NCI-H524 (cell line): ENCODE results near the gene PEX11B.

Source experiments
- DNase-seq, 2 experiments: peaks; one replicate each; lab custom pipeline; 2025; lab: John Stamatoyannopoulos, UW

The PEX11B gene, protein sequence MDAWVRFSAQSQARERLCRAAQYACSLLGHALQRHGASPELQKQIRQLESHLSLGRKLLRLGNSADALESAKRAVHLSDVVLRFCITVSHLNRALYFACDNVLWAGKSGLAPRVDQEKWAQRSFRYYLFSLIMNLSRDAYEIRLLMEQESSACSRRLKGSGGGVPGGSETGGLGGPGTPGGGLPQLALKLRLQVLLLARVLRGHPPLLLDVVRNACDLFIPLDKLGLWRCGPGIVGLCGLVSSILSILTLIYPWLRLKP

DNA sequence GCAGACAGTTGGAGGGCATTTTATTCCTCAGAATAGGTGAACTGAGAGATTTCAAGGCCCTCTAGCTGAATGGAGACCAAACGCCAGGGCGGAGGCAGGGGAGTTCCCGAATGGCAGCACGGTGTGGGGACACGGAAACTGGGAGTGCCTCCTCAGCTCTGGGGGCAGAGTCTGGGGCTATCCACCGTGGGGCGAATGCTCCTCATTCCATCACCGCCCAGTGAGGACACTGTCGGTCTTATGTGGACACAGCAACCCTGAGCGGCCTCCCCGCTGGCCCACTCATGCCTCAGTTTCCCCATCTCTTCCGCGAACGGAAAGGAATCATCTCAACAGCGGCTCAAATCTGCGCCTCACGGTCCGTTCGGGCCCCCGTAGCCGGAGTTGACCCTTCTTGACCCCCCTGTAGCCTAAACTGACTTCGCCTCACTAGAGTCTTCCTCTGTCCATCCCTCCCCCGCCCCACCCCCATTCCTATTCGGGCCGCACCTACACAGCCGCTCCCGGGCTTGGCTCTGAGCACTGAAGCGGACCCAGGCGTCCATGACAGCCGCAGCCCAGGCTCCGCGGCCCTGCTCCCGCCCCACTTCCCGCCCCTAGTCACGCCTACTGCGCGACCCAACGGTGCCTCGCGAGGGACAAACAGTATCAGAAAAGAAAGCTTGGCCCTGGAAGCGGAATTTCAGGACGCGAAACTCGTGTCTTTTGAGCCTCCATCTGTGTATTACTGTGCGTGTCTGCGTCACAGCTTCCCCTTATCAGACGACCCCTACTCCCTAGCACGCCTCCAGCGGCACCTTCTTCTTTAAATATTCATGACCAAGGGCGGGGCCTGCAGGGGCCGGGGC is at the start of gene PEX11B:
TSS of gene PEX11B (minus strand) at position 574 of the 848 bp plus-strand sequence. CDS start at position 545, 29 bp downstream.
- DNase-seq = peak; percentile 61 to 76

DNA sequence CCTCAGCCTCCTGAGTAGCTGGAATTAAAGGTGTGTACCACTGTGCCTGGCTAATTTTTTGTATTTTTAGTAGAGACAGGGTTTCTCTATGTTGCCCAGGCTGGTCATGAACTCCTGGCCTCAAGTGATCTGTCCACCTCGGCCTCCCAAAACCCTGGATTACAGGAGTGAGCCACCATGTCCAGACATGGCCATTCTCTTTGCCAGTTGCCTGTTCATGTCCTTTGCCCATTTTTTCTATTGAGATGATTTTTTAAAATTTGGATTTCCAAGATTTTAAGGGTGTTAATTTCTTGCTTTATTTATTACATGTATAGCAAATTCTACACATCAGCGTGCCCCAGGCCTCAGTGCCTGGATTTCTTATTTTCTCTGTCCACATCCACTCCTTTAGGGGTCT is 48.8 kb upstream of the PEX11B start:
- DNase-seq = no peak

DNA sequence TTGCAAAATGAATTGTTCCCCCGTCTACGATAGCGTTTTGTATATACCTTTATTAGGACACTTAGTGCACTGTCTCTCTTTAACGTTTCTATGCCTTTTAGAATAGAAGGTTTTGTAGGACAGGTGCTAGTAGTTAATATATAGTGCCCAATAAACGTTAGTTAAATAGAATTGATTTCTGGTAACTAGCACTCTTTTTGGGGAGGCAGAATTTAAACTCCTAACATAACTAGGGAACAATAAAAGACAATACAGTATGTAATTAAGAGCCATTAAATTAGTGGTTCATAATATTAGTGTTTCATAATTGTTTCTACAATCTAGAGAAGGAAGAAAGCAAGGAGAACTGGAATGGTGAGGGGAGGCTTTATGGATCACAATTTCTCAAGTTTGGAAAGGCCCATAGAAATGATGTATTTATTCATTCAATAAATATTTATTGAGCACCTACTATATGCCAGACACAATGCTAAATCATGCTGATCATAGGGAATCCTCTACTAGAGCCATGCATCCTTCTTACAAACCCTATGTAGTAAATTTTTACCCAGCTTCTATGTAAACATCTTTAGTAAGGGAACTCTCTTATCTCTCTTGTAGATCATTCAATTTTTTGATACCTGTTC is 46.7 kb upstream of the PEX11B start:
- no peak for DNase-seq

DNA sequence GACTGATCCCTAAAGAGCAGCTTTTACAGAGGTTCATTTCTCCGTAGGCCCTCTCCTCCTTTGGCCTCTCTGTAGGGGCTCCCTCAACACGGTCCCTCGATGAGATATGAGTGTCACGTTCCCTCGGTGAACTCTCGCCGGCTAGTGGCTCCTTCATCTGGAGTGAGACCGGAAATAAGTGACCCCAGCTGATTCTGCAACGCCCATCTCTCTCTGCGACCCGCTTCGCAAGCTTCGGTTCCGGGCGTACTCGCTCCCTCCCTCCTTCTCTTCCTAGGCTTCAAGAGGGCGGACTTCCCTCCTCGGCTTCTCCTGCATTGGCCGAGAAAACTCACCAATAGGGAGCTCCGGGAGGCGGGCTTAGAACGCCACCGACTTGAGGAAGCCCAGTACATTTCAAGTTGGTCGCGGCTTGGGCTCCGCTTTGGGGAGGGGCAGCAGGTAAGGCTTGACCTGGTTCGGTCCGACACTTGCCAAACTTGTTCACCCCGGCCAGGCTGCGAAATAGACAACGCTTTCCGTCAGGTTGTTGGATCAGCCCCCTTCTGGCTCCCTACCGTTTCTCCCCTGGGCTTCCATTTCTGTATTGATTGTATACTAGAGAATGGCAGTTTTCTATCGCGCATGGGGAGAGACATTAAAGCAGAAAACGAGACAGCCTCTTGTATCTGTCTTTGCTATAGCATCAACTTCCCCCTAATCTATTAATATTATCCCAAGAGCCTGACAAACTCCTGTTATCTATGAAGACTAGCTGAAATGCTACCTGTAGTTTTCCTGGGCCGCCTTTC is 46.0 kb upstream of the PEX11B start, which contains the start of the genes ANKRD34A and POLR3GL:
TSS of gene ANKRD34A (minus strand) at position 248 of the 791 bp plus-strand sequence. CDS start 2,816 bp downstream, outside the sequence.
TSS of gene POLR3GL (plus strand) at position 363 of the 791 bp plus-strand sequence. CDS start 10,176 bp downstream, outside the sequence.
- peak; percentile 91 for DNase-seq

DNA sequence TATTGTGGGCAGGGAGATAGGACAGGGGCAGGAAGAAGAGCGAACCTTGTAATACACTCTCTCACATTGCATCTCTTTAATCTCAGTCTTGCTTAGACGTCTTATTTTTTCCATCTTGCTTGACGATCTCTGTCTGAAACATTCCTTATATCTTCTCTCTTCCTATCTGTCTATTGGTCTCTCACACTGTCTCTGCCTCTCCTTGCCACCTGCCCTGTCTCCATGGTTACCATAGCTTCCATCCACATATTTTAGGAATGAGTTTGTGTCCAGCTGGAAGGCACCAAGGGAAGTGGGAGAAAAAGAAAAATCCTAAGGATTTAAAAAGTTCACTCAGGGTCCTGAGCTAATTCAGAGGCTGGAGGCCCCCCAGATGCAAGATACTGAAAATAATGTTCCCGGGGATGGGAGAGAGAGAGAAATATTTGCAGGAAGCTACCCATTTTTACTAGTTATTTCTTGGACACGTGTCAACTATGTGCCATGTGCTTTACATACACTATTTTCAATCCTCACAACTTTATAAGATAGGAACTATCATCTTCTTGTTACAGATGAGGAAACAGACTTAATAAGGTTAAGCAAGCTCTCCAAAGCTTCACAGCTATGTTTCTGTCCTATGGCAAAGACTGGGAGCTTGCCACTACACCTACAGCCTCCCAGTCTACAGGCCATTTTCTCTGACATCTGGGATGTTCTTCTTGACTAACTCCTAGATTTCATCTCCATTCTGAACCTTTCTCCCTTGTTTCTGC is 44.9 kb upstream of the PEX11B start:
- peak; percentile 23 to 36 for DNase-seq

DNA sequence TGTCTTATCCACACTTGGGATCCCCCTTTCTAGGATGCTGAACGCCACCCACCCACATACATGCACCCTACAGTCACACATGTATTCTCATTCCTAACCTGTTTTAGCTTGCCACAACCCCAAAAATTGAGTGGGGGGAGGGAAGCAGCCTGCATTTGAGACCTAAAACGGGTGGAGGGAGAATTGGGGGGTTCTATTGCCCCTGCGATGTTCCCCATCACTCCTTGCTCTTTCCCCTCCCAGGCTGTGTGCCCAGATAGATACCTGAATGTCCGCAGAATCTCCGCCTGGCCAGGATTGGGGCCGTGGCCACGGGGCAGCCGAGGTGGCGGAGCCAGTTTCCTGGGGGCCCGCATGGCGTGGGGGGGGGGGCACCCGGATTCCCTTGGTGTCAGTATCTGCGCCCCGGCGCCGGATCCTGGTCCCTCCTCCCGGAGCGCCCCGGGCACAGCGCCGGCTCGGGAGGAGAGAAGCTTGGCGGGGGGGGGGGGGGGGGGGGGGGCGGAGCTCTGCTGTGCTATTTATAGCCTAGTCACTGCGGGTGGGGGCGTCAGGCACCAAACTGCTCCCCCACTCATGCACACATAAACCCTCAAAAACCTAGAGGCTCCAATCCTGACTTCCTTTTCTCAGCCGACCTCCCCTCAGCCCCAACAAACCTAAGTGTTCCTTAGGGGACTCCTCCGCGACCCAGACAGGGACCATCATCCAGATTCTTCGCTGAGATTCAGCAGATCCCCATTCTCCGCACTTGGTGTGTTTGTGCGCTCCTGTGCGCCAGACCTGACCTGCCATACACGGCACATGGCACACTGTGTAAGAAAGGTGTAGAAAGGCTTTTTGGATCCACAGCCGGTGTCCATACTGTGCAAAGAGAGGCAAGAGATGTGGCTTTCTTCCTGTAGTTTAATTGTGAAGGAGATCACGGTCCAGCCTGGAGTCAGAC is 43.9 kb upstream of the PEX11B start:
- peak; percentile 38 to 53 for DNase-seq

DNA sequence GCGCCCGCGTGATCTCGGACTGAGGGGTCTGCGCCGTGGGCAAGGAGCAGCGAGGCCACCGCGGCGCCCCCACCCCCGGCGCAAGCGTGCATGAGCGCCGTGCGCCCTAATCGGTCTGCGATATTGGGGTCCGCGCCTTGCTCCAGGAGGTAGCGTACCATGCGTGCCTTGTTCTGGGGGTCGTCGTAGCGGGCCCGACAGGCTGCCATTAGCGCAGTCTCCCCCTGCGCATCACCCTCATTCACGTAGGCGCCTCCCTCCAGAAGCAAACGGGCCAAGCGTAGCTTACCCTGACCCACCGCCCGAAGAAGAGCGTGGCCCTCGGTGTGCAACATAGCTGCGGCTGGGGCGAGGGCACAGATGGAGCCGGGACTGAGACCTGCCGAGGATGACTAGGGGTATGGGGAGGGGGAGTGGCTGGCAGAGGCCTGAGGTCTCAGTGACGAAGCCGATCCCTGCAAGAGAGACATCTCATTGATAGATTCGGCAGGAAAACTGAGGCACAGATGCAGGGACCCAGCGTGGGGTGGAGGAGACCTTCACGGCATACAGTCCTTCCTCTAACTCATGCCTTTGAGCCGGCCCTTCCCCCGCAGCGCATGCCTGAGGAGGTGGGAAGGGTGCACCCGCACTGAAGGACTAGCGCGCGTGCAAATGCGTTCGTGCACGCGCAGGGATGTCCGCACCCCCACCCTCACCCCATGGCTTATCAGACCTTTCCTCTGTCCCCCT is 43.1 kb upstream of the PEX11B start:
- DNase-seq = peak; percentile 25 to 31

DNA sequence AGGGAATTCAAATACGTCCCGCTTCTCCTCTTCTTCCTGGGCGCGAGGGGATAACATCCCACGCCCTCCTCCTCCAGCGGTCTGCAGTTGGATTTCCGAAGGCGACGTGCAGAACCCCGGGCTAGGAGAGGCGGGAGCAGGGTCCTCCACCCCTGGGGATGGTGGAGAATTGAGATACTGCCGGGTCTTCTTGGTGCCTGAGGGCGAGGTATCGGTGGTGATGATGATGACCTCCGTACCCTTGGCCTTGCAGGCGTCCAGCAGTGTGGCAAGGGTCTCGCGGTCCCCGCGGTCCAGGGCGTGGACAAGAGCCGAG is 42.5 kb upstream of the PEX11B start:
- DNase-seq = no peak

DNA sequence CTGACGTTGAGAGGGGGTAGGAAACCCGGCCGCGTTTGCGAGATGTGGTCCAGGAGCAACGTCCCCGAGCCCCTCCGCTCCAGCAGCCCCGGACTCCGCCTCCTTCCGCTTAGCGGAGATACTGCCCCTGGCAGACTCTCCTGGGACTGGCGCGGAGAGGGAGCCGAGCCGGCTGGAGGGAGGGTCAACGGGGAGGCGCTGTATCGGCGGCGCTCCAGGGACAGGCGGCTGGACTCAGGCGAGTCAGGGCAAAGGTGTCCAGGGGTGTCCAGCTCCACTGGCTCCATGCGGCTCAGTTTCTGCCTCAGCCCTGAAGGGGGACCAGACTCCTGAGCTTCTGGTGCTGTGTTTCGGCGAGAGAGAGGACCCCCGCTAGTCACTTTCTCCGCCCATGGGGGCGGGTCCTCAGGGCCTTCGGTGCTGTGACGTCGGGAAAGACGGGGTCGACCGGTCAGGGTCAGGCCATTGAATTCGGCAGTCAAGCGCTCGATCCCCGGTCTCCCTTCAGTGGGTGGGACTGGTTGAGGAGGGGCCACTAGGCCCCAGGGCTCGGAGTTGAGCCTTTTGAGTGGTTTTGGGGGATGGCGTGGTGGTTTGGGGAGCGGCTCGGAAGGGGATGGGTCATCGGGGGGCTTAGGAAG is 42.1 kb upstream of the PEX11B start:
- peak; percentile 13 to 75 for DNase-seq

DNA sequence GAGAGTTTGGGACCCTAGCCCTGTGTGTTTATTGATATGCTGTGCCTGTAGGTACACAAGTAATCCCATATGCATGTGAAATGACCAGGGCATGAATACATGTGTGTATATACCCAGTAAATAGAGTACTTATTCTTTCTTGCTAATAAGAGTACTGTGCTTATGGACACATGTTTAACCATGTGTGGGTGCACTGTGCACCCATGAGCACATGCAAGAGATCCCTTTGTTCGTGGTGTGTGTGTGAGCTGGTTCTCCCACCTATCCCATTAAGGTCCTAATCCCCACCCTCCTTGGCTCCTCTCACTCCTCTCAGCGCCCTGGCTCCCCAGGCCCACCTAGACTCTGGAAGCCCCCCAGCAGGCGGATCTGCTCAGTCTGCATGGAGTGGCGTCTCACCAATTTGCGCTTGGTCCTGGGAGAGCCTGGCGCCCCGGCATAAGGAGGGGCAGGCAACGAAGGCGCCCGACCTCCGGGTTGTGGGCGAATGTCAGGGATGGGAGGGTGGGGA is 41.5 kb upstream of the PEX11B start:
- DNase-seq = peak; percentile 17 to 32

DNA sequence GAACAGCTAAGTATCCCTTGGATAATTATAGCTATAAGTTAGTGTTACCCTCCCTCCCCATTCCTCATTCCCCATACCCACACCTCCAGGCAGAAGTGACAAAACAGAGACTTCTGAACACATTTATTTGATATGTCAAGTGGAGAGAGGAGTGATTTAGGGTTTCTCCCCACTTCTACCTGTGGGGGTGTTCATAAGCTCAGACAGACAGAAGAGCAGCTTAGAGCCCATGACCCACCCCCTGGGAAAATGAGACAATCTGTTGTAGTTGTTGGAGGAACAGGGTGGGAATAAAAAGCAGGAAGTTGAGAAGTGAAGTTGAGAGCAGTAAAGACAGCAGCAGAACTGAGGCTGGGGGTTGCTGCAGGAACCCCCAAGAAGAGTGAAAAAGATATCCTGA is 40.8 kb upstream of the PEX11B start:
- no peak for DNase-seq

DNA sequence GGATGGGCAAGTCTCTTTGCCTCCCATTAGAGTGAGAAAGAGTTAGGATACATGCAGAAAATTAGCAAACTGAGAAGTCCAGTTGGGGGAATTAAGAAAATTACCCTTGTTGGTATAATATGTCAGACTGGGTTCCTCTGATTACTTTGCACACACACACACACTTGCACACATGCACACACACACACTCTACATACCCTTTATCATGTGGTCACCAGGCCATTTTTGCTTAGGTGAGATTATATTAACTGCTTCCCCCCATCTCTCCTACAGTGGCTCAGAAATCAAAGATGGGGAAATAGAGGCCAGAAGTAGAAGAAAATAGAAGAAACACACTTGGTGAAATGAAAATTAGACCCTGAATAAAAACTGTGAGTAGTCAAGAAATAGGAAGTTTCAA is 40.2 kb upstream of the PEX11B start:
- no peak for DNase-seq

DNA sequence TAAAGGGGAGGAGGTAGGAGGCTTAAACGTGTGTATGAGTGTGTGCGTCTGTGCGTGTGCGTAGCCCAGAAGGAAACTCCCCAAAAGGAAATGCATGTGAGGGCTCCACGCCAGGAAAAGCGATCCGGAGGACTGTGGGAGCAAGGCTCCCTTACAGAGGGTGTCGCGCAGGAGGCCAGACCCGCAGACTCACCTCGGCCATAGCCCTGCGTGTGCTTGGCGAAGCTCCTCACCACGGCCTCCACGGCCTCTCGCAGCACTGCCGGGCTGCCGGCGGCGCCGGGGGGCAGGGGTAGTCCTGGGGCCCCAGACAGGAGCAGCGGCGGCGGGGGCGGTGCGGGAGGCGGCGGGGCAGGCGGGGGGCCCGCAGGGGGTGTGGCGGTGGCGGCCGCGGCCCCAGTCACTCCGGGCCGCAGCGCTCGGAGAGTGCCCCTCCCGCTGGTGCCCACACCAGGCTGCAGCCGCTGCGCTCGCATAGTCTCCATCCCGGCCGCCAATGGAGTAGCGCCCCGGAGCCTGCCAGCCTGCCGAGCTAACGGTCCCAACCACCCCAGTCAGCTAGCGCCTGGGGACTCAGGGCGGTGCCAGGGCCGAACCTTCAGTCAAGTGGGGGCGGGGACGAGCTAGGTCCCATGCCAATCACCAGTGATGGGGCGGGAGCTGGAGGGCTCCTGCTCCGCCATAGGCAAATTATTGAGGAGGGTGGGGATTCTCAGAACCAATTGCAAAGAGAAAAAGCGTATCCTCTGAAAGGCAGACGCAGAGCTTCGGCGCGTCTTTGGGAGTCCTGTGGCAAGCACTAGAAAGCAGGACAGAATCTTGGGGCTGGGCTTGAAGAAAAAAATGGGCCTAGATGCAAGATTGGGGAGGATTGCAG is 39.2 kb upstream of the PEX11B start, which contains the start of gene LIX1L:
TSS of gene LIX1L (minus strand) at position 575 of the 877 bp plus-strand sequence. CDS start at position 485, 90 bp downstream.
- DNase-seq = peak; percentile 92 to 98

DNA sequence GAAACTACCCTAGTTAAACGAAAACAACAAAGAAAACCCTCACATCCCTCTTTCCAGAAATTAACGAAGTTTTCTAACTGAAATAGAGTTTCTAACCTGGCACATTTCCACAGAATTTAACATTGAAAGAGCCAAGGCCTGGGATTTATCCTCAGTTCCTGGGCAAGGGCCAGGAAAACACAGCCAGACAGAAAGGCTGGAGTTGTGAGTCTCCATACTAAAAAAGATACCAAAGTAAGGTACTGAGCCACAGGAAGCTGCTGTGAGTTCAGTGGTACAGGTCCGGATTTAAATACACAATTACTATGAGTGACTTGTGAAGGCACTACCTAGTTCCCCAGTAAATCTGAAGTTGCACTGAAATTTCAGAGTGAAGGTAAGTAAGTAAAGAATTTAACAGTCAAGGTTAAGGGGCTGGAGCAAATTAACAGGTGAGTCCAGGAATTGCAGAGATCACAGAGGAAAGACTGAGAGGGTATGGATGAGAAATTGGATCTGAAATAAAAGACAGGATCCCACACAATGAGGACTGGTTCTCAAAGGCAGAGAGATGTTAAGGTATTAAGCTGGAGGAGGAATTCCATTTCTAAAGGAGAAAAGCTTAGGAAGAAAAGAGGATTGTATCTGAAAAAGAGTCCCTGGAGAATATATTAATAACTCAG is 38.4 kb upstream of the PEX11B start:
- DNase-seq = no peak

DNA sequence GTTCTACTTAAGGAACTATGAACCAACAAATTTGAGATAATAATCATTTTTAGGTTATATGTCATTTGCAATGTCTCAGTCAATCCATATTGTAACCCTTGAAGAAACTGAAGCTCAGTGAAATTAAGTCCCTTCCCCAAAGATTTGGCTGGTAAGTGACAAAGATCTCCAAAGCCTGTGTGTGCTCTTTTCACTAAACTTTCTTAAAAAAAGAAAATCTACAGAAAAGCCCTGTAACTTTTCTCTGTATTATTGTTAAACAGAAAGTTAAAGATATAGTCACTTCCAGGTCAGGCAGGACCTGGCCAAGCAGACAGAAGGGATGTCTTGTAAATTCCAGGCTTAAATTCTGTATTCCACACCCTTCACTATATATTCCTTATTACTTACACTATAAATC is 37.8 kb upstream of the PEX11B start:
- no peak for DNase-seq

DNA sequence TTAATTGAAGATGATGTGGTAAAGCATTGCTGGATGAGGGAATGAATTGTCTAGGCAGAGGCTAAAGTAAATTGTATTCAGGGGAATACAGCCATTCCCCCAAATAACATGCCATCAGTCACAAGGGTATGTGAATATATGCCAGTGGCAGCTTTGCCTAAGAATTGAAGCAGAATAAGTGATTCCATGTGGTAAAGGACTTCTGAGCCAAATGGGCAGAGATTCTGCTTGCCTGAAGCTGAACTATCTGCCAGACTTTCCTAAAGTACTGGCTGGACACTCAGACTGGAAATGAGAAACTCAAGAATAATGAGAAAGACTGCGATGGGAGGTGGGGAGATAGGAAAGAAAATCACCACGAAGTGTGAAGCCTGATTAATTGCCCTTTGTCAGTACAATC is 36.9 kb upstream of the PEX11B start:
- no peak for DNase-seq

DNA sequence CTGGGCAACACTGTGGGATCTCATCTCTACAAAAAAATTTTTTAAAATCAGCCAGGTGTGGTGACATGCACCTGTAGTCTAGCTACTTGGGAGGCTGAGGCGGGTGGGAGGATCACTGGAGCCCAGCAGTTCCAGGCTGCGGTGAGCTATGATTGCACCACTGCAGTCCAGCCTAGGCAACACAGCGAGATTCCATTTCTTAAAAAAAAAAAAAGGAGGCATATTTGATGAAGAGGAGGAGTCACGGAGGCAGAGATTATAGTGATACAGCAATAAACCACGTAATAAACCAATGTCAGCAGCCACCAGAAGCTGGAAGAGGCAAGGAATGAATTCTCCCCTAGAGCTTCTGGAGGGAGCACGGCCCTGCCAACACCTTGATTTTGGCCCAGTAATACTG is 35.3 kb upstream of the PEX11B start:
- no peak for DNase-seq
